Lower leg skin (tissue), 3 donors: Measurements from ENCODE around the gene EEF2KMT.

Experiments used
- CTCF ChIP-seq, 3 donors: fragments of 450-650 bp; IDR thresholded peaks; one replicate each; pipeline ENCODE4 v1.5.1; 2016; ENCODE audit warnings: antibody characterized with exemption in 3 of 3, mild to moderate bottlenecking in 3 of 3, moderate library complexity in 2 of 3
- POLR2A ChIP-seq, 2 donors: fragments of 450-650 bp; IDR thresholded peaks; one replicate each; pipeline ENCODE4 v1.6.1; 2016 to 2017; ENCODE audit warnings: antibody characterized with exemption in 2 of 2, mild to moderate bottlenecking in 1 of 2, moderate library complexity in 1 of 2

GRCh38 chr16:5060073-5060641 lies 37.4 kb downstream of the EEF2KMT start:
- TF ChIP-seq CTCF (IDR thresholded peaks at IDR 0.05) (no peak), POLR2A (IDR thresholded peaks at IDR 0.05) (no peak)
